Natural killer cell treated with Interleukin-12 subunit alpha and Interleukin-12 subunit beta and Interleukin-15 and Interleukin-18, amount 100 ng/mL, for 72 hours (primary cell): Measurements from ENCODE around the gene ING2. TPM values are rescaled to one million over a fixed set of nuclear protein-coding genes. Genes with fewer than 3 reads are reported as not detected.
A peak's percentile ranks its signal among the peaks of the same experiment; 100 is the strongest.
"Not testable (repeated sequence)": the region's sequence is repeated elsewhere in the genome, so short reads cannot be mapped to it uniquely, and the experiment has no call there.

Experiments
- ATAC-seq, 2 donors: fragments of 150-1000 bp; cut with Tn5 transposase in 1 of 2; sonication (Bioruptor Pico), chemical (Tn5 transposase) in 1 of 2; 2 replicates each; pipeline ENCODE4 v1.10.0; 2021
- DNase-seq: peaks from one replicate; pipeline ENCODE4 v3.0.0; 2022; ENCODE audit warnings: low spot score
- H3K27ac Mint-ChIP-seq, 2 donors: 1 replicate in 1 of 2; 2 replicates in 1 of 2; pipeline ENCODE4 v1.8.0; 2022; ENCODE audit warnings: mixed read lengths in 2 of 2, mild to moderate bottlenecking in 1 of 2, moderate library complexity in 1 of 2
- H3K27me3 Mint-ChIP-seq, 2 donors: 1 replicate in 1 of 2; 2 replicates in 1 of 2; pipeline ENCODE4 v1.8.0; 2022; ENCODE audit warnings: mixed read lengths in 2 of 2
- H3K36me3 Mint-ChIP-seq: one replicate; pipeline ENCODE4 v1.8.0; 2022; ENCODE audit warnings: mixed read lengths
- H3K4me1 Mint-ChIP-seq, 2 donors: 1 replicate in 1 of 2; 2 replicates in 1 of 2; pipeline ENCODE4 v1.8.0; 2022; ENCODE audit warnings: low read depth in 2 of 2, mixed read lengths in 2 of 2, mild to moderate bottlenecking in 1 of 2
- H3K4me3 Mint-ChIP-seq: one replicate; pipeline ENCODE4 v1.8.0; 2022; ENCODE audit warnings: mixed read lengths
- H3K9me3 Mint-ChIP-seq: 2 replicates; pipeline ENCODE4 v1.8.0; 2022; ENCODE audit warnings: mixed read lengths
- total RNA-seq, 2 donors: library from RNA; stranded (reverse); gene quantifications; one replicate each; pipeline ENCODE4 v1.2.3, GENCODE V29; 2022

The ING2 gene
- total RNA-seq, 2 donors from 2014 or later, result 6.3 to 7.7 TPM

GRCh38 chr4:183478926-183479325 lies 25.9 kb upstream of the ING2 start:
- no peaks in the 10 kb centered on the region for H3K9me3 Mint-ChIP-seq
- H3K36me3 Mint-ChIP-seq, result no peaks in the 10 kb centered on the region
- no peak for ATAC-seq
- H3K4me3 Mint-ChIP-seq, result no peak overlapping the region
- no peaks in the 10 kb centered on the region for H3K4me1 Mint-ChIP-seq
- peaks cover 3 to 7% of the 10 kb centered on the region in 2 donors for H3K27me3 Mint-ChIP-seq
- no peak overlapping the region for H3K27ac Mint-ChIP-seq
- no peak for DNase-seq

- not testable (repeated sequence) for ATAC-seq, H3K9me3 Mint-ChIP-seq, H3K4me3 Mint-ChIP-seq, H3K27ac Mint-ChIP-seq, H3K36me3 Mint-ChIP-seq, H3K4me1 Mint-ChIP-seq, H3K27me3 Mint-ChIP-seq, DNase-seq
These were observed 22.3 kb upstream of the ING2 start for GRCh38 chr4:183482515-183483095.

GRCh38 chr4:183483997-183484396 lies 20.9 kb upstream of the ING2 start:
- no peaks in the 10 kb centered on the region for H3K36me3 Mint-ChIP-seq

GRCh38 chr4:183485411-183486160 lies 19.3 kb upstream of the ING2 start:
- no peak overlapping the region for H3K27ac Mint-ChIP-seq
- no peaks in the 10 kb centered on the region for H3K27me3 Mint-ChIP-seq
- H3K4me3 Mint-ChIP-seq, result no peak overlapping the region
- no peaks in the 10 kb centered on the region for H3K4me1 Mint-ChIP-seq
- ATAC-seq, result no peak
- no peak for DNase-seq
- no peaks in the 10 kb centered on the region for H3K36me3 Mint-ChIP-seq
- H3K9me3 Mint-ChIP-seq, result no peaks in the 10 kb centered on the region

More at GRCh38 chr4:183483997-183484396, 20.9 kb upstream of the ING2 start:
- ATAC-seq, result no peak
- H3K27me3 Mint-ChIP-seq, result no peaks in the 10 kb centered on the region
- no peak for DNase-seq
- no peak overlapping the region for H3K27ac Mint-ChIP-seq
- H3K4me3 Mint-ChIP-seq, result no peak overlapping the region
- H3K4me1 Mint-ChIP-seq, result no peaks in the 10 kb centered on the region
- H3K9me3 Mint-ChIP-seq, result no peaks in the 10 kb centered on the region

- H3K4me3 Mint-ChIP-seq, result no peak overlapping the region
- ATAC-seq (no peak), DNase-seq (no peak)
- H3K27ac Mint-ChIP-seq, result no peak overlapping the region
- H3K27me3 Mint-ChIP-seq, result no peaks in the 10 kb centered on the region
- no peaks in the 10 kb centered on the region for H3K4me1 Mint-ChIP-seq
- H3K36me3 Mint-ChIP-seq, result peaks cover 4% of the 10 kb centered on the region
- H3K9me3 Mint-ChIP-seq, result no peaks in the 10 kb centered on the region
These were observed 12.1 kb upstream of the ING2 start for GRCh38 chr4:183492791-183493222.

- peaks cover 4% of the 10 kb centered on the region for H3K36me3 Mint-ChIP-seq
- H3K27ac Mint-ChIP-seq, result no peak overlapping the region
- no peaks in the 10 kb centered on the region for H3K4me1 Mint-ChIP-seq
- no peaks in the 10 kb centered on the region for H3K27me3 Mint-ChIP-seq
- DNase-seq, result no peak
- no peak overlapping the region for H3K4me3 Mint-ChIP-seq
- ATAC-seq, result no peak
- H3K9me3 Mint-ChIP-seq, result no peaks in the 10 kb centered on the region
These were observed 11.6 kb upstream of the ING2 start for GRCh38 chr4:183493246-183493645.

GRCh38 chr4:183495184-183495583 lies 9.7 kb upstream of the ING2 start:
- DNase-seq (no peak), ATAC-seq (no peak)
- Mint-ChIP-seq H3K27me3 (no peaks in the 10 kb centered on the region), H3K36me3 (peaks cover 4% of the 10 kb centered on the region), H3K9me3 (no peaks in the 10 kb centered on the region), H3K4me1 (peaks cover 0 to 3% of the 10 kb centered on the region in 2 donors), H3K27ac (no peak overlapping the region), H3K4me3 (no peak overlapping the region)

GRCh38 chr4:183499389-183499788 lies 5.5 kb upstream of the ING2 start:
- Mint-ChIP-seq H3K4me3 (no peak overlapping the region), H3K36me3 (no peaks in the 10 kb centered on the region), H3K4me1 (peaks cover 12 to 13% of the 10 kb centered on the region in 2 donors), H3K27me3 (no peaks in the 10 kb centered on the region), H3K9me3 (no peaks in the 10 kb centered on the region), H3K27ac (no peak overlapping the region)
- ATAC-seq (no peak), DNase-seq (no peak)

GRCh38 chr4:183499801-183500200 lies 5.1 kb upstream of the ING2 start:
- H3K4me1 Mint-ChIP-seq, result peaks cover 12 to 13% of the 10 kb centered on the region in 2 donors
- H3K36me3 Mint-ChIP-seq, result no peaks in the 10 kb centered on the region
- no peak overlapping the region for H3K4me3 Mint-ChIP-seq
- H3K9me3 Mint-ChIP-seq, result no peaks in the 10 kb centered on the region
- H3K27ac Mint-ChIP-seq, result no peak overlapping the region
- no peak for ATAC-seq
- H3K27me3 Mint-ChIP-seq, result no peaks in the 10 kb centered on the region
- no peak for DNase-seq

- no peak for DNase-seq
- Mint-ChIP-seq H3K4me1 (peaks cover 12 to 13% of the 10 kb centered on the region in 2 donors), H3K9me3 (no peaks in the 10 kb centered on the region), H3K4me3 (peak overlapping the region; percentile 97), H3K27ac (peak overlapping the region; percentile 93 to 97), H3K36me3 (no peaks in the 10 kb centered on the region), H3K27me3 (no peaks in the 10 kb centered on the region)
- peak in 1 of 2 donors; percentile 0 for ATAC-seq
These were observed 1.3 kb upstream of the ING2 start for GRCh38 chr4:183503497-183504063.

GRCh38 chr4:183504064-183504929 lies 561 bp upstream of the ING2 start:
- Mint-ChIP-seq H3K27ac (peak overlapping the region; percentile 93 to 97), H3K4me3 (peak overlapping the region; percentile 97), H3K27me3 (no peaks in the 10 kb centered on the region)

GRCh38 chr4:183505611-183506388 lies 942 bp downstream of the ING2 start:
- peak; percentile 50 to 63 for ATAC-seq
- DNase-seq, result peak; percentile 87
- H3K27ac Mint-ChIP-seq, result peak overlapping the region; percentile 80 to 88
- H3K4me3 Mint-ChIP-seq, result peak overlapping the region; percentile 91
- peaks cover 9 to 13% of the 10 kb centered on the region in 2 donors for H3K4me1 Mint-ChIP-seq
- H3K9me3 Mint-ChIP-seq, result no peaks in the 10 kb centered on the region
- H3K36me3 Mint-ChIP-seq, result peaks cover 8% of the 10 kb centered on the region
- no peaks in the 10 kb centered on the region for H3K27me3 Mint-ChIP-seq

More at GRCh38 chr4:183504064-183504929, 561 bp upstream of the ING2 start:
- Mint-ChIP-seq H3K9me3 (no peaks in the 10 kb centered on the region), H3K36me3 (no peaks in the 10 kb centered on the region), H3K4me1 (peaks cover 12 to 13% of the 10 kb centered on the region in 2 donors)
- ATAC-seq, result peak; percentile 91 to 94
- peak; percentile 100 for DNase-seq

- H3K9me3 Mint-ChIP-seq, result no peaks in the 10 kb centered on the region
- H3K27ac Mint-ChIP-seq, result peak overlapping the region; percentile 80 to 88
- peaks cover 10% of the 10 kb centered on the region for H3K36me3 Mint-ChIP-seq
- ATAC-seq (no peak), DNase-seq (no peak)
- peak overlapping the region; percentile 91 for H3K4me3 Mint-ChIP-seq
- peaks cover 9 to 13% of the 10 kb centered on the region in 2 donors for H3K4me1 Mint-ChIP-seq
- no peaks in the 10 kb centered on the region for H3K27me3 Mint-ChIP-seq
These were observed 1.5 kb downstream of the ING2 start for GRCh38 chr4:183506389-183506735.
